WTC11 (cell line): ENCODE results near the gene CUL4A.

Experiments used
- CTCF ChIP-seq: fragments of 200-600 bp; IDR thresholded peaks from 2 replicates; pipeline ENCODE4 v1.8.0; 2022; ENCODE audit warnings: antibody characterized with exemption
- ELF4 ChIP-seq: sonication (generic); formaldehyde crosslinking; IDR thresholded peaks from 2 replicates; pipeline ENCODE4 v1.8.1; 2022; ENCODE audit warnings: low read depth, mild to moderate bottlenecking, moderate library complexity, missing genetic modification reagents
- GABPB1 ChIP-seq: sonication (generic); formaldehyde crosslinking; IDR thresholded peaks from 2 replicates; pipeline ENCODE4 v1.8.1; 2023; ENCODE audit warnings: mild to moderate bottlenecking, missing genetic modification reagents
- HMGXB4 ChIP-seq: sonication (generic); formaldehyde crosslinking; IDR thresholded peaks from 2 replicates; pipeline ENCODE4 v1.8.1; 2023; ENCODE audit warnings: mild to moderate bottlenecking, moderate library complexity, missing genetic modification reagents
- PREB ChIP-seq: sonication (generic); formaldehyde crosslinking; IDR thresholded peaks from 2 replicates; pipeline ENCODE4 v1.8.1; 2022; ENCODE audit warnings: mild to moderate bottlenecking, missing genetic modification reagents, moderate library complexity, borderline replicate concordance
- SP1 ChIP-seq: sonication (generic); formaldehyde crosslinking; conservative IDR thresholded peaks from 2 replicates; pipeline ENCODE4 v1.8.1; 2022; ENCODE audit warnings: missing genetic modification reagents
- ZNF532 ChIP-seq: fragments of 250-450 bp; sonication (Bioruptor Pico); IDR thresholded peaks from 2 replicates; pipeline ENCODE4 v1.9.0; 2021; ENCODE audit warnings: mild to moderate bottlenecking, borderline replicate concordance
- TF ChIP-seq, protein P1 (sequence below): sonication (generic); formaldehyde crosslinking; IDR thresholded peaks from 2 replicates; pipeline ENCODE4 v1.8.0; 2022; ENCODE audit warnings: mild to moderate bottlenecking, missing genetic modification reagents
- TF ChIP-seq, protein P2 (sequence below): sonication (generic); formaldehyde crosslinking; conservative IDR thresholded peaks from 2 replicates; pipeline ENCODE4 v1.8.1; 2022; ENCODE audit warnings: mild to moderate bottlenecking, missing genetic modification reagents

DNA sequence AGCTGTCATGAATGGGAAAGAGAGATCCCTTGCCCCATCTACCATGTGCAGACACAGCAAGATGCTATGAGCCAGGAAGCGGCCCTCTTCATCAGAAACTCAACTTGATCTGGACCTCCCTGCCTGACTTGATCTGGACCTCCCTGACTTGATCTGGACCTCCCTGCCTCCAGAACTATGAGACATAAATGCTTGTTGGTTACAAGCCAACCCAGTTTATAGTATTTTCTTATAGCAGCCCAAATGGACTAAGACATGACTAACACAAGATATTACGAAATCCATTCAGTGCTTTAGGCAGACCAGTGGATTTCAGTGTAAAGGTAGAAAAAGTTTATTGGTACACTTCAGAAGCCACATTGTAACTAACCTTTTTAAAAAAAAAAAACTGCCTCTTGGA, 16.5 kb upstream of the CUL4A start:
- TF ChIP-seq CTCF, result no peak
- TF ChIP-seq ELF4 (CRISPR knock-in tag), result no peak
- no peak for TF ChIP-seq SP1 (CRISPR knock-in tag)
- no peak for TF ChIP-seq HMGXB4 (CRISPR knock-in tag)
- TF ChIP-seq, protein P1, sequence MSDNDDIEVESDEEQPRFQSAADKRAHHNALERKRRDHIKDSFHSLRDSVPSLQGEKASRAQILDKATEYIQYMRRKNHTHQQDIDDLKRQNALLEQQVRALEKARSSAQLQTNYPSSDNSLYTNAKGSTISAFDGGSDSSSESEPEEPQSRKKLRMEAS, result no peak
- TF ChIP-seq PREB, result no peak
- TF ChIP-seq, protein P2, sequence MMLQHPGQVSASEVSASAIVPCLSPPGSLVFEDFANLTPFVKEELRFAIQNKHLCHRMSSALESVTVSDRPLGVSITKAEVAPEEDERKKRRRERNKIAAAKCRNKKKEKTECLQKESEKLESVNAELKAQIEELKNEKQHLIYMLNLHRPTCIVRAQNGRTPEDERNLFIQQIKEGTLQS (CRISPR knock-in tag), result no peak
- no peak for TF ChIP-seq ZNF532 (CRISPR knock-in tag)
- TF ChIP-seq GABPB1 (CRISPR knock-in tag), result no peak
